K562 (cell line): ENCODE data around the gene GABARAPL2. TPM values are rescaled to one million over a fixed set of nuclear protein-coding genes. Genes with fewer than 3 reads are reported as not detected.

Experiments
- ARID1B ChIP-seq: fragments of 450-650 bp; IDR thresholded peaks from 2 replicates; pipeline ENCODE4 v1.6.1; 2016; ENCODE audit warnings: antibody characterized with exemption, mild to moderate bottlenecking, inconsistent platforms
- ATF3 ChIP-seq, 2 experiments: fragments of 450-650 bp in 1 of 2; sonication (generic) in 1 of 2; formaldehyde crosslinking in 1 of 2; IDR thresholded peaks in 1 of 2; conservative IDR thresholded peaks in 1 of 2; 2 replicates each; pipeline versions ENCODE4 v1.6.1 to v1.8.1; 2016 to 2023; ENCODE audit warnings: mild to moderate bottlenecking in 2 of 2, moderate library complexity in 2 of 2, inconsistent platforms in 1 of 2, missing genetic modification reagents in 1 of 2
- DIDO1 ChIP-seq: fragments of 450-650 bp; IDR thresholded peaks from 2 replicates; pipeline ENCODE4 v1.6.1; 2016; ENCODE audit warnings: low read depth, missing biosample characterization, missing genetic modification characterization
- EWSR1 ChIP-seq: fragments of 450-650 bp; IDR thresholded peaks from 2 replicates; pipeline ENCODE4 v1.6.1; 2018; ENCODE audit warnings: borderline replicate concordance, mild to moderate bottlenecking, low read depth, moderate library complexity; ENCODE audit not compliant: partially characterized antibody
- HMGN3 ChIP-seq: IDR thresholded peaks from 2 replicates; pipeline ENCODE4 v1.6.1; 2011; ENCODE audit warnings: borderline replicate concordance, low read depth, mild to moderate bottlenecking, mixed read lengths, low read length; ENCODE audit not compliant: insufficient read length; ENCODE audit errors: extremely low read depth
- HNRNPUL1 ChIP-seq: fragments of 200-400 bp; formaldehyde crosslinking; IDR thresholded peaks from 2 replicates; pipeline ENCODE4 v1.6.1; 2017; ENCODE audit warnings: low read length
- MYBL2 ChIP-seq, 2 experiments: fragments of 450-650 bp in 1 of 2; sonication (generic) in 1 of 2; formaldehyde crosslinking in 1 of 2; IDR thresholded peaks; 2 replicates each; pipeline versions ENCODE4 v1.6.1 to v1.8.1; 2017 to 2022; ENCODE audit warnings: borderline replicate concordance in 1 of 2, inconsistent platforms in 1 of 2, low read depth in 1 of 2, mild to moderate bottlenecking in 1 of 2, missing genetic modification reagents in 1 of 2, moderate library complexity in 1 of 2
- PHF21A ChIP-seq: fragments of 450-650 bp; IDR thresholded peaks from 2 replicates; pipeline ENCODE4 v1.6.1; 2017; ENCODE audit warnings: low read depth, borderline replicate concordance
- POLR2A ChIP-seq: fragments of 450-650 bp; conservative IDR thresholded peaks from 2 replicates; pipeline ENCODE4 v1.6.1; 2016
- POLR2H ChIP-seq: IDR thresholded peaks from 2 replicates; pipeline ENCODE4 v1.6.1; 2016; ENCODE audit warnings: missing genetic modification characterization, low read depth, mild to moderate bottlenecking, control low read depth, missing compliant biosample characterization, moderate library complexity
- SMAD3 ChIP-seq: fragments of 450-650 bp; formaldehyde crosslinking; conservative IDR thresholded peaks from 2 replicates; pipeline ENCODE4 v1.4.0; 2020; ENCODE audit warnings: mild to moderate bottlenecking
- SMARCA4 ChIP-seq: fragments of 450-650 bp; IDR thresholded peaks from 2 replicates; pipeline ENCODE4 v1.6.1; 2016
- SRF ChIP-seq, 2 experiments: fragments of 250-450, 450-650 bp in 1 of 2; sonication (Bioruptor Pico) in 1 of 2; sonication (generic) in 1 of 2; formaldehyde crosslinking; IDR thresholded peaks; 2 replicates each; pipeline versions ENCODE4 v1.5.0 to v1.5.1; 2020 to 2022; ENCODE audit warnings: mild to moderate bottlenecking in 1 of 2, missing genetic modification reagents in 1 of 2
- SRSF3 ChIP-seq: fragments of 200-400 bp; formaldehyde crosslinking; IDR thresholded peaks from 2 replicates; pipeline ENCODE4 v1.6.1; 2016; ENCODE audit warnings: mild to moderate bottlenecking, low read length, moderate library complexity; ENCODE audit not compliant: insufficient read depth
- TBL1XR1 ChIP-seq, 2 experiments: IDR thresholded peaks; 2 replicates each; pipeline ENCODE4 v1.6.1; 2012; ENCODE audit warnings: improper control_type of control experiment in 2 of 2, low read length in 2 of 2, mild to moderate bottlenecking in 1 of 2
- TEAD4 ChIP-seq, 2 experiments: sonication (generic) in 1 of 2; formaldehyde crosslinking in 1 of 2; IDR thresholded peaks; 2 replicates each; pipeline versions ENCODE4 v1.6.1 to v1.8.0; 2012 to 2022; ENCODE audit warnings: borderline replicate concordance in 1 of 2, inconsistent platforms in 1 of 2, low read length in 1 of 2, mild to moderate bottlenecking in 1 of 2, missing genetic modification reagents in 1 of 2
- ZBTB12 ChIP-seq: fragments of 250-450 bp; sonication (Bioruptor Pico); IDR thresholded peaks from 2 replicates; pipeline ENCODE4 v1.4.0; 2020
- ZBTB17 ChIP-seq: fragments of 450-650 bp; formaldehyde crosslinking; IDR thresholded peaks from 2 replicates; pipeline ENCODE4 v1.4.0; 2020; ENCODE audit warnings: mild to moderate bottlenecking
- ZNF121 ChIP-seq: sonication (generic); formaldehyde crosslinking; conservative IDR thresholded peaks from 2 replicates; pipeline ENCODE4 v1.8.0; 2022; ENCODE audit warnings: missing genetic modification reagents
- ZNF561 ChIP-seq: fragments of 450-650 bp; formaldehyde crosslinking; conservative IDR thresholded peaks from 2 replicates; pipeline ENCODE4 v1.4.0; 2020; ENCODE audit warnings: mild to moderate bottlenecking, moderate library complexity
- ZNF785 ChIP-seq: fragments of 250-450 bp; sonication (Bioruptor Pico); IDR thresholded peaks from 2 replicates; pipeline ENCODE4 v1.4.0; 2020; ENCODE audit warnings: mild to moderate bottlenecking
- polyA plus RNA-seq, 8 experiments: library from polyadenylated mRNA; depleted of rRNA in 4 of 8; stranded (reverse) in 5 of 8; unstranded in 3 of 8; fragments of >200 nt; fragmentation: Nextera tagmentation in 2 of 8; fragmentation: Illumina TruSeq in 1 of 8; extraction: Ambion mirVana in 2 of 8; extraction: Trizol in 1 of 8; gene quantifications; 2 replicates each; pipeline versions ENCODE4 v1.2.1 to v1.2.3, GENCODE V29; 2011 to 2014; ENCODE audit warnings: inconsistent platforms in 1 of 8, missing spikeins in 1 of 8
- total RNA-seq, 7 experiments: library from RNA; depleted of rRNA in 6 of 7; stranded (reverse); fragments of >200 nt in 6 of 7; fragmentation: Illumina TruSeq in 2 of 7; extraction: Trizol in 2 of 7; gene quantifications; 2 replicates each; pipeline versions ENCODE4 v1.2.1 to v1.2.3, GENCODE V29; 2011 to 2021; ENCODE audit warnings: low replicate concordance in 1 of 7
- TF ChIP-seq, protein P1 (sequence below): sonication (generic); formaldehyde crosslinking; IDR thresholded peaks from 2 replicates; pipeline ENCODE4 v1.4.0; 2020; ENCODE audit warnings: mild to moderate bottlenecking, missing genetic modification reagents
- TF ChIP-seq, protein P2 (sequence below): sonication (generic); formaldehyde crosslinking; IDR thresholded peaks from 2 replicates; pipeline ENCODE4 v1.8.1; 2022; ENCODE audit warnings: missing genetic modification reagents

Gene GABARAPL2
- total and polyA plus RNA-seq, 9 of the 15 experiments (the other 6 are each of a cell fraction or from before 2014, with no cell fraction given): 42.1 to 288 (median 91.8) TPM

DNA sequence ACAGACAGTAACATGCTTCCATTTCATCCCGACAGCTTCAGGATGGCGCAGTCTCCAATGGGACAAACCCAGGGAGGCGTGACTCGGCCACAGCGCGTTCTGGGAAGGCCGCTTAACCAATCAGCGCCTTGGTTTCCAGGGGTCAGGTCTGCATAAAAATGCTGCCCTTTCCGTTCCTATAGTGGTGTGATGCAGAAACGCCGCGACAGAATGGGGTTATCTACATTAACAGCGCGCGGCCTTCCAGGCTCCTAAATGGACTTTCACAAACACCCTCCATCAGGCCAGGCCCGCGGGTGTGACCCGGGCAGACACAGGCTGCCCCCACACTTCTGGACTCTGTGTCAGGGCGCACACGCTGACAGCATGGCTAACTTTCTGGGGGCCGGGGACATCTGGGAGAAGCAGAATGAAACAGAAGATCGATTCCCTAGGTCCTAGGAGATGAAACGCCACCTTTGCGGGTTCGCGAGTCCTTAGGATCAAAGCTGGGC is 10.9 kb upstream of the GABARAPL2 start (continued):
- TF ChIP-seq TBL1XR1 (IDR thresholded peaks at IDR 0.05; ENCODE audit: low read length in 2 of 2) (no peak), HNRNPUL1 (no peak), SMAD3 (CRISPR knock-in tag) (no peak), ATF3 (IDR thresholded peaks at IDR 0.05) (no peak), ATF3 (CRISPR knock-in tag; conservative IDR thresholded peaks at IDR 0.05) (no peak), ARID1B (no peak), SRSF3 (no peak), DIDO1 (tag) (peak; percentile 73; the same call in 1 of the 2 replicates), ZBTB12 (CRISPR knock-in tag) (peak; percentile 63), EWSR1 (no peak), HMGN3 (no peak), PHF21A (no peak), POLR2A (peak; percentile 73), ZNF561 (CRISPR knock-in tag) (no peak), POLR2H (tag) (0 out of 2 replicates have a peak, but pooled peaks have one; percentile 46), TEAD4 (IDR thresholded peaks at IDR 0.05; ENCODE audit: low read length) (0 out of 2 replicates have a peak, but pooled peaks have one; percentile 40), TEAD4 (CRISPR knock-in tag; IDR thresholded peaks at IDR 0.05; ENCODE audit: borderline replicate concordance) (no peak), SRF (CRISPR knock-in tag; IDR thresholded peaks at IDR 0.05) (peak in 1 of 2 experiments; percentile 83; a peak in 1 of 4 replicates), ZNF121 (CRISPR knock-in tag) (no peak), ZBTB17 (CRISPR knock-in tag) (no peak), ZNF785 (no peak), MYBL2 (IDR thresholded peaks at IDR 0.05; ENCODE audit: low read depth) (no peak), MYBL2 (CRISPR knock-in tag; IDR thresholded peaks at IDR 0.05; ENCODE audit: borderline replicate concordance) (no peak), SMARCA4 (no peak)
- TF ChIP-seq, protein P1, sequence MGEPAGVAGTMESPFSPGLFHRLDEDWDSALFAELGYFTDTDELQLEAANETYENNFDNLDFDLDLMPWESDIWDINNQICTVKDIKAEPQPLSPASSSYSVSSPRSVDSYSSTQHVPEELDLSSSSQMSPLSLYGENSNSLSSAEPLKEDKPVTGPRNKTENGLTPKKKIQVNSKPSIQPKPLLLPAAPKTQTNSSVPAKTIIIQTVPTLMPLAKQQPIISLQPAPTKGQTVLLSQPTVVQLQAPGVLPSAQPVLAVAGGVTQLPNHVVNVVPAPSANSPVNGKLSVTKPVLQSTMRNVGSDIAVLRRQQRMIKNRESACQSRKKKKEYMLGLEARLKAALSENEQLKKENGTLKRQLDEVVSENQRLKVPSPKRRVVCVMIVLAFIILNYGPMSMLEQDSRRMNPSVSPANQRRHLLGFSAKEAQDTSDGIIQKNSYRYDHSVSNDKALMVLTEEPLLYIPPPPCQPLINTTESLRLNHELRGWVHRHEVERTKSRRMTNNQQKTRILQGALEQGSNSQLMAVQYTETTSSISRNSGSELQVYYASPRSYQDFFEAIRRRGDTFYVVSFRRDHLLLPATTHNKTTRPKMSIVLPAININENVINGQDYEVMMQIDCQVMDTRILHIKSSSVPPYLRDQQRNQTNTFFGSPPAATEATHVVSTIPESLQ (CRISPR knock-in tag): no peak
- TF ChIP-seq, protein P2, sequence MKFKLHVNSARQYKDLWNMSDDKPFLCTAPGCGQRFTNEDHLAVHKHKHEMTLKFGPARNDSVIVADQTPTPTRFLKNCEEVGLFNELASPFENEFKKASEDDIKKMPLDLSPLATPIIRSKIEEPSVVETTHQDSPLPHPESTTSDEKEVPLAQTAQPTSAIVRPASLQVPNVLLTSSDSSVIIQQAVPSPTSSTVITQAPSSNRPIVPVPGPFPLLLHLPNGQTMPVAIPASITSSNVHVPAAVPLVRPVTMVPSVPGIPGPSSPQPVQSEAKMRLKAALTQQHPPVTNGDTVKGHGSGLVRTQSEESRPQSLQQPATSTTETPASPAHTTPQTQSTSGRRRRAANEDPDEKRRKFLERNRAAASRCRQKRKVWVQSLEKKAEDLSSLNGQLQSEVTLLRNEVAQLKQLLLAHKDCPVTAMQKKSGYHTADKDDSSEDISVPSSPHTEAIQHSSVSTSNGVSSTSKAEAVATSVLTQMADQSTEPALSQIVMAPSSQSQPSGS (CRISPR knock-in tag): no peak
